NK-92 treated with Interleukin-12 subunit alpha and Interleukin-12 subunit beta, amount 100 ng/mL, for 24 hours (cell line): ENCODE results near the gene SYTL4.

Experiments
- DNase-seq: peaks from one replicate; lab custom pipeline; 2025; lab: John Stamatoyannopoulos, UW

Gene SYTL4

GRCh38 chrX:100695302-100695701 lies 36.6 kb downstream of the SYTL4 start:
- no peak for DNase-seq

- no peak for DNase-seq
Observed at GRCh38 chrX:100687546-100687945, 44.4 kb downstream of the SYTL4 start.

DNA sequence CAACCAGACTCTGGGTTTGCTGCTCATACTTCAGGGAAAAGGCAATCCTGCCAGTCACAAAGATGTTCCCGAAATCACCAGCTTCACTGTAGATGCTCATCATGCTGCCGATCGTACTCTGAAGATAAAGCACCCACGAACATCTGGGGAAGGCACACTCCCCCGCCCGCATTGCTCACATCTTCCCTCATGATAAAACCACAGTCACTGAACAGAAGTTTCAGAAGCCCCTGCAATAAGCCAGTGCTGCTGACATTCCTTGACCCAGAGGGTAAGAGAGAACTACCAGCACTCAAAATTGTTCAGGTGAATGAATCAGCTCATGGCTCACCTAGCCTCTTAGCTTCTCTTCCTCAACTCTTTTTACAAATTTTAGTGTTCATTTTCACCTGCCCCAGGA lies 44.8 kb downstream of the SYTL4 start:
- DNase-seq, result no peak

DNA sequence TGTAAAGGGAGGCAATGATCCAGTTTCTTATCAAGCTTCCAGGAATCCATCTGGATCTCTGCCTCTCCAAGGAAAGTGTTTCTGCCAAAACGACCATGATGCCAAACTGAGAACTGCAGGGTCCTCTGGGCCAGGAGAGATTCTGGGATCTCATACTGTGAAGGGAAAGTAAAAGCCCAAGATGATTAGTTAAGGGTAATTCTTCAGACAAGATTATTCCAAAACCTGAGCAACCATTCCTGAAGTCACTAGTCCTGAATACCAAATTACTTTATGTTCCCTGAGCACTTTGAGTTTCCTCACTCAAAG lies 46.0 kb downstream of the SYTL4 start:
- DNase-seq, result no peak

DNA sequence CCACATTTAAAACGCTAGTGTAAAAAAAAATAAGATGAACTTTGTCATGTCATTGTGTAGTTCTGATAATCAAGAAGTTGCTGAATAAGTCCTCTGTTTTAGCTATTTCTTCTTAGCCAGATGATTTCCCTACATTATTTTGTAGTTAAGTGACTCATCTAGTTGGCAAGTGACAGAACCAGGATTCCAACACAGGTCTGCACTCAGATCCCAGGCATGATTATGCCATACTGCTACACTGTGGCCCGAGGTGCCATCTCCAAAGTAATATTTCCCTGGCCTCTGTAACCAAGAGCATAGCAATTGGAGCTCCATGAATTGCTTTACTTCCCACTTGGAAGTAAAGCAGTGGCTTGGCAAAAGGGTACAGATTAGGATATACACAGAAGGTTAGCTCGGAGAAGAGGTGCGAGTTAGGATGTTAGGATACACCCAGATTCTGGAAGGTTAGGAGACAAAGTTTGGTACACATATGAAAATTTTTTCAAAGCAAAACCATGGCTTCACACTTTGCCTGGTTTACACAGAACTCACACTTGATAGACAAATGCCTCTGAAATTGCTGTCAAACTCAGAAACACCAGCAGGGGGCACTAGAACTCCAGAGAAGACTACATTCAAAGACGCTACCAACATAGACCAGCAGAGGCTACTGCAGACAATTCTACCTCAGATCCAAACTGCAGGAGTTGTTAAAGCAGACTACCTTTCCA lies 46.5 kb downstream of the SYTL4 start:
- peak; percentile 4 for DNase-seq

GRCh38 chrX:100682939-100683338 lies 49.0 kb downstream of the SYTL4 start:
- no peak for DNase-seq

GRCh38 chrX:100681599-100681998 lies 50.3 kb downstream of the SYTL4 start:
- no peak for DNase-seq

GRCh38 chrX:100680756-100681155 lies 51.2 kb downstream of the SYTL4 start:
- no peak for DNase-seq

GRCh38 chrX:100677611-100678181 lies 54.2 kb downstream of the SYTL4 start:
- no peak for DNase-seq

DNA sequence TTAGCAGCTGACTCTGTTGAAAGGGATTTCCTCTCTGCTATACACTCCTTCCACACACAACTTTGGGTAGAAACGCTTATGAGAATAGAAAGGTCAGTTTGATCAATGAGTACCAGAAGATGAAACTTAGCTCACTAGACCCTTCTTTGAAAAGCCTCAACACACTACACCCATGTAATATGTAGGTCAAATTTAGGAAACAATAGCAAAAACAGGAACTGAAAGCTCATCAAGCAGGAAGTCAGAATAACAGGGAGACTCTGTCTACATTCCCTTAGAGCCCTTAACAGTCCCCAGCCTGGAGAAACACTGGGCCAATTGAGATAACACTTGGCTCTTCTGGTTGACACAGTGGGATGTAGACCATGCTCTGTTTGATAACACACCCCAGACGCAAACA lies 57.2 kb downstream of the SYTL4 start:
- DNase-seq, result no peak

GRCh38 chrX:100673397-100673953 lies 58.4 kb downstream of the SYTL4 start:
- DNase-seq, result no peak

GRCh38 chrX:100672966-100673365 lies 59.0 kb downstream of the SYTL4 start:
- no peak for DNase-seq

DNA sequence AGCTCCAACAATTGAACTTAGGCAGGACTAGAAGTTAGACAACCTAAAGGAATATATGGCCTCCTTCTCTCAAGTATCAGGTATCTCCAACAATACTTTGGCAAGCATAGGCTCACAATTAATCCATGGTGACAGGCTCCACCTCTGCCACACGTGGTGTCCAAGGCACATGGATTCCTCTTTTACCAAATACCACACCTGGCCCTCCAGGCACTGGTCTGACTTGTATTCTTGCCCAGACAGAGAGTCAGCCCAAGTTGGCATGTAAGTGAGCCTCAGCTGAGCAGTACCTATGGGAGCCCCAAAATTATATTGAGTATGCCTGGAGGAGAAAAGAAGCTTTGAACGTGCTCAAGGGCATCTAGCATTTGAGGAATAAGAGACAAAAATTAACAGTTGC lies 68.3 kb downstream of the SYTL4 start:
- no peak for DNase-seq

DNA sequence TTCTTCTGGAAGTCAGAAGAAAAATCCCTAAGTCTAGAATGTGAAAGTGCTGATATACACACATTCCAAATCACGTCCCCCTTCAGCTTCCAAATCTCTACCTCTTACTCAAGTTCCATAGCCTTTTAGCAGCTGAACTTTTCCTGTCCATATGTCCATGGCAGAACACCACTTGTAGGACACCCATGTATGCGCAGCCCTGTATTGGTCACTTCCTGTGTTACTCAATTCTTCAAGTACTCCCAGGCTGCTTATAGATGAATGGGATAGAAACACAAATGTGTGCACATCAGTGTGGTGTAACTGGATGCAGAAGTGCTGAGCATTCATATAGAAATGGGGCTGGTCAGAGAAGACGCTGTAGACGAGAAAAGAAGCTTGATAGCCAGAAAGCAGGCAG lies 69.1 kb downstream of the SYTL4 start:
- DNase-seq, result no peak

DNA sequence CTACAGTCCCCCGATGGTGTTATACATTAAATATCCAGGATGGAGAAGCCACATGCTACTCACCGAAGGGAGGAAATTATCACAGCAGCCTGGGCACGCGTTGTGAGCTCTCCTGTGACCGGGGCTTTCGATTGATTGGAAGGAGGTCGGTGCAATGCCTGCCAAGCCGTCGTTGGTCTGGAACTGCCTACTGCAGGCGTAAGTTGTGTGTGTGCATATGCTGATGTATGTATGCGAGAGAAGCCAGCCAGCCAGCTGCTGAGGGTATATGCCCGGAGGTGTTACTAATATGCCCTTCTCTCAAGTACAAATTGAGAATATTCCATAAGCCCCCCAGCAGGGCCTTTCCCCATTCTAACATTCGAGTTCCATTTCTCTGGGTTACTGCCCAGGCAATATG lies 69.8 kb downstream of the SYTL4 start:
- no peak for DNase-seq

GRCh38 chrX:100659431-100660137 lies 72.3 kb downstream of the SYTL4 start:
- DNase-seq, result no peak

DNA sequence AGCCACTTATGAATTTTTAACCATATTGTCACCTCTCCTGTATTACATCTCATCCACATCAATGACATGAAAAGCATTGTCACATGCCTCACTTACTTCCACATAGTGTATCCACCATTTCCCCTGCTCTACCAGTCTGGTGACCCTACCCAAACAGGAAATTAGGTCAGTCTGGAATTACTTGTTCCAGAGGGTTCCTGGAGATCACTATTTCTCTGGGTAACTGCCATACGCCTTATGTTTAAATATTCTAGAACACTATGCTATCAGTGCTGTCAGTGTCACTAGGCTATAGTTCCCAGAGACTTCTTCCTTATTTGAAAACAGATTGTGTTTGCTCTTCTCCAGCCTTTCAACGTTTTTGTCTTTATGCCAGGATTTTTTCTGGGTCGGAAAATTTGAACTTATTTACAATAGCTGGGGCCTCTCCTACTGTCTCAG lies 73.0 kb downstream of the SYTL4 start:
- DNase-seq, result no peak

DNA sequence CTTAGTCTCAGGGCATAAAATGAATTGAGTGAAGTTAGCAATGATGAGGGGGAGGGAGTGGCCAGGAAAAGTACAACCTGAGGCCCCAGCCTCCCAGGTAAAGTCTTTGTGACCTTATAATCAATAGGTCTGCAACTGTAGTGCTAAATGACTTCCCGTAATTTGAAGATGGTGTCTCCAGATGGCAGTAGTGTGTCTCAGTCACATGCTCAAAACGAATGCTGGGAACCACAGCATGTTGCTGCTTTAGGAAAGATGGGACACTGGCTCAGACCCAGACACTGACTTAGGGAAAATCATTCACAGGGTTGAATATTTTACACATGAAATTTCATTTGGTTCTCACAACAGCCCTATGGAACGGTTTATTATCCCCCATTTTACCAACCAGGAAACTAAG lies 77.7 kb downstream of the SYTL4 start:
- DNase-seq, result no peak

DNA sequence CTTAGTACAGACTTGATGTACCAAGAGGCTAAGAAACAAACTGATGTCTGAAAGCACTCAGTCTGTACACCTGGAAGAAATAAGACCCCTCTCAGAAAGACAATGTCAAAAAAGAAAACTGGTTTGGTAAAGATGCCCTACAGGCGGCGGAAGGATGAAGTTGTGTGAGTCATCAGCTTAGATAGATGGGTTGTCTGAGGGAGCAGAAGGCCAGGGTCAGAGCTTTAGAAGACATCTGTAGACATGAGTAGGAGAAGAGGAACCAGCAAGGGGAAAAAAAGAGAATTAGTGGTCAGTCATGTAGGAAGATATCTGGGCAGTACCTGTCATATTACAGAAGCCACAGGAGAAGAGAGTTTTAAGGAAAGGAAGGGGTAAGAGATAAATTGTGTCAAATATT lies 79.7 kb downstream of the SYTL4 start:
- no peak for DNase-seq

DNA sequence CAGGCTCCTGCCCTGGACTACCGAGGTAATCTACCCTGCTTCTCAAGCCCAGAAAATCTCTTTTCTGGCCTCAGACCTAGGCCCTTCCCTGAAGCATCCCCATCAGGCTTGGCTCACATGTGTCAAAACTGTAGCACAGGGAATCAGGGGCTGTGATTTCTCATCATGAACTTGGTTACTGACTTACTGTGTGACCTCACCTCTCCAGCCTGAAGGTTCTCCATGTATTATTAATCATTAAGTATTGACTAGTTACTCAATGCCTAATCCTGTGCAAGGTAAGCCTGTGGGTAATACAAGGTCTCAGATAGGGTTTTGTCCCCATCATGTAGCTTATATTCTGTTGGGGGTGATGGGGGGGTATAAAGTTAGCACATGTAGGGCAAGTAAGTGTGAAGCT lies 81.1 kb downstream of the SYTL4 start:
- no peak for DNase-seq

DNA sequence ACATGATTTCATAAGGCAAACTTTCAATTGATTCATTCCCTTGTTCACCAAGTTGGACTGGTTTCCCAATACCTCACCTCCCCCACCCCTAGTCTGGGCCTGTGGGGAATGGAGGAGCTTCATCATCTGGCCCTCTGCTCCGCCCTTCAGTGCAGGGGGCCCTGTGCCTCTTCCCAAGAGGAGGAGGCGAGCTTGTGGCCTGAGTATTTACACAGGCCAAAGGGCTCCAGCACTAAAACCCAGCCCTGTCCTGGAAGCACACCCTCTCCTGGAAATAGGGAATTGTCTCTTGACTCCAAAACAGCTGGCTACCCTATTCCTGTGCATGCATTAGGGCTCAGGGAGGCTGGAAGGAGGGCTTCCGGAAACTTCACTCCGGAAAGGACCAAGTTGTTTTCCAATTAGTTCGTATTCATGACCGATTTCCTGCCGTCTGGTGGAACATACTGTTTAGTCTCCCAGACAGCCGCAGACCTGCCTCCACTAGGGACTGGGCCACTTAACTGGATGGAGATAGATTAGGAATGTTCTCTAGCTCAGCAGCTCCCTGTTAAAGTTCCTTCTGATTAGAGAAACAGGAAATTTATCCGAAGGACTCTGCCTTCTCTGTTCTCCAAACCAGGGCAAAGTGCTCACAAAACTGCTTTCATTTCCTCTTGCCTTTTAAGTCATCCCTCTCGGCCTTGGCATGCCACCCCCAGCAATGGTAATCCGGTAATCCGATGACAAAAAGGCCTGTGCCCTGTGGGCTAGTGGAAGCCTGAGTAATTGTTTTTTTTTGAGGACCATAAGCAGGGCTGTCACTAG lies 82.2 kb downstream of the SYTL4 start:
- no peak for DNase-seq
